Kidney (tissue), 14 donors: ENCODE results near the gene TBX1. TPM values are rescaled to one million over a fixed set of nuclear protein-coding genes. Genes with fewer than 3 reads are reported as not detected.
"Not testable (repeated sequence)": the region's sequence is repeated elsewhere in the genome, so short reads cannot be mapped to it uniquely, and the experiment has no call there.

Experiments used
- DNase-seq, 5 donors: peaks; one replicate each; pipeline ENCODE4 v3.0.0-alpha.2; 2013 to 2020
- FAIRE-seq: peaks from 2 replicates; lab custom pipeline; 2012; peaks lifted over from hg19 to GRCh38; lab: Jason Lieb, UNC
- H3K27ac ChIP-seq, 2 donors: one replicate each; pipeline ENCODE4 v1.7.0; 2013; ENCODE audit warnings: low read depth in 2 of 2, low read length in 2 of 2, inconsistent platforms in 1 of 2
- H3K27me3 ChIP-seq: one replicate; pipeline ENCODE4 v1.7.1; 2013; ENCODE audit warnings: low read length, inconsistent platforms; ENCODE audit not compliant: control insufficient read depth, insufficient read depth
- H3K36me3 ChIP-seq, 3 donors: one replicate each; pipeline versions ENCODE4 v1.7.0 to v1.7.1; 2013; ENCODE audit warnings: low read length in 3 of 3, control low read depth in 1 of 3, inconsistent platforms in 1 of 3; ENCODE audit not compliant: insufficient read depth in 3 of 3, control insufficient read depth in 2 of 3
- H3K4me1 ChIP-seq, 3 donors: one replicate each; pipeline versions ENCODE4 v1.7.0 to v1.7.1; 2013; ENCODE audit warnings: low read length in 3 of 3, inconsistent platforms in 1 of 3, low read depth in 1 of 3; ENCODE audit not compliant: control insufficient read depth in 2 of 3, insufficient read depth in 2 of 3
- H3K4me3 ChIP-seq, 3 donors: one replicate each; pipeline versions ENCODE4 v1.7.0 to v1.8.1; 2013; ENCODE audit warnings: low read length in 3 of 3, control low read depth in 1 of 3, inconsistent platforms in 1 of 3
- H3K9ac ChIP-seq, 3 donors: one replicate each; pipeline versions ENCODE4 v1.7.0 to v1.7.1; 2013; ENCODE audit warnings: low read length in 3 of 3, control low read depth in 1 of 3, inconsistent platforms in 1 of 3
- H3K9me3 ChIP-seq, 3 donors: one replicate each; pipeline versions ENCODE4 v1.7.0 to v1.7.1; 2013; ENCODE audit warnings: low read length in 3 of 3, control low read depth in 1 of 3, inconsistent platforms in 1 of 3; ENCODE audit not compliant: control insufficient read depth in 2 of 3, insufficient read depth in 1 of 3
- intact Hi-C: fragments of 100-400 bp; cut with DNase I; formaldehyde crosslinking; loops from one replicate; pipeline ENCODE4 v1.11.1; 2022
- polyA plus RNA-seq: library from polyadenylated mRNA; stranded (reverse); fragments of 350-450 nt; fragmentation: Illumina TruSeq; extraction: RNeasy Lipid Tissue Mini Kit (QIAGEN cat#74804); gene quantifications from one replicate; pipeline ENCODE4 v1.2.3, GENCODE V29; 2014; ENCODE audit warnings: low read depth, low replicate concordance; ENCODE audit not compliant: insufficient read depth
- total RNA-seq: library from RNA; stranded (reverse); fragmentation: NEBNext Ultra II Directional; extraction: Animal tissue kit (Norgen Biotek cat#: 25700); gene quantifications from one replicate; pipeline ENCODE4 v1.2.1, GENCODE V29; 2021
- TF ChIP-seq, protein P1 (sequence below): IDR thresholded peaks from 3 replicates; pipeline ENCODE4 v1.5.1; 2012; ENCODE audit warnings: mild to moderate bottlenecking, moderate library complexity, borderline replicate concordance; ENCODE audit not compliant: insufficient read depth; ENCODE audit errors: extremely low read depth
- donor health status: control.
- donor health status: control.
- donor health status: control.
- donor health status: control.
- donor health status: control.
- donor health status: DM: yes; HTN: yes; CAD: no.
- donor health status: Normal renal cell carcinoma (clear cell type).

Gene TBX1
- total and polyA plus RNA-seq, 2 donors from 2014 or later, result 0.45 to 5.5 TPM

DNA sequence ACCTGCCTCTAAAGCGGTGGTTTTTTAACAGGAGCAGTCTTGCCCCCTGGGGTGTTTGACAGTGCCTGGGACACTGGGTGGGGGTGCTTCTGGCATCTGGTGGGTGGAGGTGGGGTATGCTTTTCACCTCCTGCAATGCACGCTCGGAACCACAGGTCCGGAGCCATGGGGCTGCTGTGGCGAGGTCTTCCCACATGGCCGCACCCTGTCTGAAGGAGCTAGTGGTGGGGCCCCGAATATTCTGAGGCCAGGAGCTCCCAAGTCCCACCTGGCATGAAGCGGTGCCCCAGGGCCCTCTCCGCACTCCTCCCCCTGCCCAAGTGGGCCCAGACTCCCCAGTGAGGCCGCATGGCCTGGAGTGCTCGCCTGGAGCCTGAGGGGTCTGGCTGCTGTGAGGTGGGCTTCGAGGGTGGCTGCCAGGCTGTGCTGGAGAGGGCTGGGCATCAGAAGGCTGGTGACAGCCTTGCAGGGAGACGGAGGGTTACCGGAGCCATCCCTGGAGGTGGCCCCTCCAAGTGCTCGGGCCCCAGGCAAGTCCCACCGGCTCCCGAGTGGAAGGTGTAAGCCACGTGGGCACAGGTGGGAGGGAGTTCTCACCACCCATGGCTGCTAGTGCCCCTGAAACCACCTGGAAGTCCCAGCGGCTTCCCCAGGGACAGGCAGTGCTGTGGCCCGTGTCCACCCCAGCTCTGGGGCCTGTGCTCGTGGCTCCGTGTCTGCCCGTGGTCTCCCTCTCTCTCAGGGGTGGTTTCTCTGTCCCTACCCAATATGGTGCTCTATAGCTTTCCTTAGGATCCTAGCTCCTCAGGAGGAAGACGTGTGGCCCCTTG, 15.1 kb downstream of the TBX1 start:
- TF ChIP-seq, protein P1, sequence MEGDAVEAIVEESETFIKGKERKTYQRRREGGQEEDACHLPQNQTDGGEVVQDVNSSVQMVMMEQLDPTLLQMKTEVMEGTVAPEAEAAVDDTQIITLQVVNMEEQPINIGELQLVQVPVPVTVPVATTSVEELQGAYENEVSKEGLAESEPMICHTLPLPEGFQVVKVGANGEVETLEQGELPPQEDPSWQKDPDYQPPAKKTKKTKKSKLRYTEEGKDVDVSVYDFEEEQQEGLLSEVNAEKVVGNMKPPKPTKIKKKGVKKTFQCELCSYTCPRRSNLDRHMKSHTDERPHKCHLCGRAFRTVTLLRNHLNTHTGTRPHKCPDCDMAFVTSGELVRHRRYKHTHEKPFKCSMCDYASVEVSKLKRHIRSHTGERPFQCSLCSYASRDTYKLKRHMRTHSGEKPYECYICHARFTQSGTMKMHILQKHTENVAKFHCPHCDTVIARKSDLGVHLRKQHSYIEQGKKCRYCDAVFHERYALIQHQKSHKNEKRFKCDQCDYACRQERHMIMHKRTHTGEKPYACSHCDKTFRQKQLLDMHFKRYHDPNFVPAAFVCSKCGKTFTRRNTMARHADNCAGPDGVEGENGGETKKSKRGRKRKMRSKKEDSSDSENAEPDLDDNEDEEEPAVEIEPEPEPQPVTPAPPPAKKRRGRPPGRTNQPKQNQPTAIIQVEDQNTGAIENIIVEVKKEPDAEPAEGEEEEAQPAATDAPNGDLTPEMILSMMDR, result no peak
- H3K4me3 ChIP-seq, result no peak overlapping the region
- H3K27me3 ChIP-seq, result peaks cover 5% of the 10 kb centered on the region
- no peaks in the 10 kb centered on the region for H3K4me1 ChIP-seq
- DNase-seq (peak in 2 of 5 donors; percentile 24 to 66), FAIRE-seq (no peak)
- no peak overlapping the region for H3K27ac ChIP-seq
- intact Hi-C loops, result no loop called here
- no peaks in the 10 kb centered on the region for H3K36me3 ChIP-seq
- no peaks in the 10 kb centered on the region for H3K9me3 ChIP-seq
- H3K9ac ChIP-seq, result no peak overlapping the region

DNA sequence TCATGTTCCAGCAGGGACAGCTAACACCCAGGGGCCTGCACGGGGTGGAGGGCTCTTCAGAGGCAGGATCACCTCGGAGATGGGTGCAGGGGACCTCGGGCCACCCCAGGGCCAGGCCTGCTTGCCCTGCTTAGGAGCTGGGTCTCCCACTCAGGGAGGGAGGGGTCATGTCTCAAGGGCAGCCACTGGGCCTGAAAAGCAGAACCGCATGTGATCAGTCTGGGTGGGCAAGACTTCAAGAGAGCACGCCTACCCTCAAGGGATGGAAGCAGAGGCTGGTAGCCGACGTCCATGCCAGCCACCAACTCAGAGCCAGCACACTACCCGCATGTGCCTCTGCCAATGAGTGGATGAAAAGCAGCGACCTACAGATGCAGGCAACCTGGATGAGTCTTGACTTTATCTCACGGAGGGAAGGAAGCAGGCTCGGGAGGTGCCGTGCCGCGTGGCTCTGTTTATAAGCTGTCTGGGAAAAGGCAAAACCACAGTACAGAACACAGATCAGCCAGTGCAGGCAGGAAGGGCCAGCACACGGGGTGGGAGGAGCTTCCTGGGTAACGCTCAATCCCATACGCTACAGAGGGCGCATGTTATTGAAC, 16.0 kb downstream of the TBX1 start:
- H3K27ac ChIP-seq, result no peak overlapping the region
- no peak overlapping the region for H3K9ac ChIP-seq
- TF ChIP-seq, protein P1, result no peak
- no peaks in the 10 kb centered on the region for H3K4me1 ChIP-seq
- FAIRE-seq, result no peak
- intact Hi-C loops, result no loop called here
- H3K9me3 ChIP-seq, result no peaks in the 10 kb centered on the region
- no peak overlapping the region for H3K4me3 ChIP-seq
- DNase-seq, result peak in 2 of 5 donors; percentile 26 to 63
- peaks cover 4% of the 10 kb centered on the region for H3K27me3 ChIP-seq
- H3K36me3 ChIP-seq, result no peaks in the 10 kb centered on the region

DNA sequence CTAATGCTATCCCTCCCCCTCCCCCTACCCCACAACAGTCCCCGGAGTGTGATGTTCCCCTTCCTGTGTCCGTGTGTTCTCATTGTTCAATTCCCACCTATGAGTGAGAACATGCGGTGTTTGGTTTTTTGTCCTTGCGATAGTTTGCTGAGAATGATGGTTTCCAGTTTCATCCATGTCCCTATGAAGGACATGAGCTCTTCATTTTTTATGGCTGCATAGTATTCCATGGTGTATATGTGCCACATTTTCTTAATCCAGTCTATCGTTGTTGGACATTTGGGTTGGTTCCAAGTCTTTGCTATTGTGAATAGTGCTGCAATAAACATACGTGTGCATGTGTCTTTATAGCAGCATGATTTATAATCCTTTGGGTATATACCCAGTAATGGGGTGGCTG, 16.6 kb downstream of the TBX1 start:
- H3K4me3 ChIP-seq, H3K9ac ChIP-seq, H3K4me1 ChIP-seq, H3K27ac ChIP-seq, H3K9me3 ChIP-seq, H3K36me3 ChIP-seq, intact Hi-C loops, FAIRE-seq, DNase-seq, H3K27me3 ChIP-seq: not testable (repeated sequence)

DNA sequence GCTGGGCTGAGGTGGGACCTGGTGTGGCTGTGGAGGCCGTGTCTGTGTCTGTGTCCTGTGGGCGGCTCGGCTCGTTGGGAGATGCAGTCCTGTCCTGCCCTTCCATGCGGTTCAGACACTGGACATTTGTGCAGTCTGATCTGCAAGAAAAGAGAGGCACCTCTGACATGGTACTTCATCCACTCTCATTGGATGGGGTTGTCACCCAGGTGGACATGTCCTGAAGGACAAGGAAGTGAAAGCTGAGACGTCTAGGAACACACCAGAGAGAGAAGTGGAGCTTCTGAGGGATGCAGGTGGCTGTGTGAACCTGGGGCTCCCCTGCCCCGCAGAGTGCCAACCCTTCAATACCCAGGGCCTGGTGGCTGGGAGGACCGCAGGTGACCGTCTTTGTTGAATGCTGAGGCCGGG, 18.4 kb downstream of the TBX1 start:
- no peaks in the 10 kb centered on the region for H3K36me3 ChIP-seq
- no peak overlapping the region for H3K9ac ChIP-seq
- DNase-seq (peak in 2 of 5 donors; percentile 24 to 29), FAIRE-seq (no peak)
- no peaks in the 10 kb centered on the region for H3K4me1 ChIP-seq
- no peak overlapping the region for H3K27ac ChIP-seq
- no peaks in the 10 kb centered on the region for H3K27me3 ChIP-seq
- no peak overlapping the region for H3K4me3 ChIP-seq
- no peaks in the 10 kb centered on the region for H3K9me3 ChIP-seq
- intact Hi-C loops, result no loop called here
- TF ChIP-seq, protein P1, result no peak
